Nucleus accumbens (tissue), 56 donors: ENCODE measurements around the gene MNAT1.

Experiments
- DNase-seq, 56 donors: peaks; one replicate each; lab custom pipeline; 2025; lab: John Stamatoyannopoulos, UW

MNAT1 gene

DNA sequence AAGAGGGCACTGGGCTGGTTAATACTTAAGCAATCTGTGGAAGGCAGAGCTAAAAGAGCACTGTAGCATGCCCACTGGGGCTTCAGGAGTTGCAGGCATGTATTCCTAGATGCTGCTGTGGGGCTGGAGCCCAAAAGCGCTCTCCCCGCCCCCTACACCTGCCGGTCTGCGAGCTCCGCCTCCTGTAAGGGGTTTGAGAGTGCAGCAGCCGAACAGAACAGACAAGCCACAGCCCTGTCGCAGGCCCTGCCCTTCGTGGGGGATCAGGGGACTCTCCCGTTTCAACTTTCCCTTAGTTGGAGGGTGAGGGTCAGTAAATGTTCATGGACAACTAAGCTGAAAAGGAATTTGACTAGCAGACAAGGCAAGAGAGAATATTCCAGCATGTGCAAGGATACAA lies 264.1 kb downstream of the MNAT1 start:
- no peak for DNase-seq

DNA sequence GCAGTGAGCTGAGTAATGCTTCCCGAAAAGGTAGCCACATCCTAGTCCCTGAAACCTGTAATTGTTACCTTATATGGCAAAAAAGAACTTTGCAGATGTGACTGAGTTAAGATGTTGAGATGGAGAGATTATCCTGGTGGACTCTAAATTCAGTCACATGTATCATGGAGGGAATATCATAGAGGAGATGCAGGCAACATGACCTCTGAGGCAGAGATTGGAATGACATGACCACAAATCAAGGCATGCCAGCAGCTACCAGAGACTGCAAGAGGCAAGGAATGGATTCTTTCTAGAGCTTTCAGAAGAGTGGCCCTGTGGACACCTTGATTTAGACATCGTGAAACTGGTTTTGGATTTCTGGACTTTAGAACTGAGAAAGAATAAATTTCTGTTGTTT lies 265.0 kb downstream of the MNAT1 start:
- DNase-seq, result no peak

DNA sequence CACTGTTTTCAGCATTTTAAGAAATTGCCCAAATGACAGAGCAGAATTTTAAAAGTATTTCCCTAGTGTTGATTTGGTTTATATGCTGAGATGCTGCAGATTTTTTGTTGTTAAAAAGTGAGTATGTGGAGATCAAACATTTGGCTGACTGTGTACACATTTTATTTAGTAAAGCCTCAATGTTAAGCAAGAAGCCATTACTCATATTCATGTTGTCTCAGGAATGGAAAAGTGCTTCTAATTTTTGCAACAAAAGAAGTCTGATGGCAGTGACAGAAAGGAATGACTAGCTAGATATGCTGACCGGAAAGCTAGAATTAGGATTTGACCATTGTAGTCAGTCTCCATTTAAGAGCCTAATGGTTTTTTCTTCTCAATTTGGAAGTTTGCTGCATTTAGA lies 269.0 kb downstream of the MNAT1 start:
- DNase-seq, result no peak

DNA sequence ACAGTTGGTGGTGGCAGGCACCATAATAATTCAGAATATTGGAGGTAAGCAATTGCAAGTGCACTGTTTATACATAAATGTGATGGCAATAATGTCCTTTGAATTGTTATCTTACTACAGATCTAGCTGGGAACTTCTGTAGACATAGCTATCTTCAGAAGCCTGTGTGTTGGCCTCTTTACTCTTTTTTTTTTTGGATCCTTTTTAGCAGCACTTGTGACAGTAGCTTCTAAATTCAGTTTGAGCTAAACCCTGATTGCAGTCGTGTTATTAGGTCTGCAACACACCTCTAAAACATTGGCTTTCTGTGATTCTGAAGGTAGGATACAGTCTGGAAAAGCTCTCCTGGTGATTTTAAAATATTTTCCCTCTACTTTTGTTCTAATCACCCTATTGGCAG lies 285.0 kb downstream of the MNAT1 start:
- DNase-seq, result no peak
